HG02588 (cell line): Measurements from ENCODE around the gene LIAS.
"Not testable (repeated sequence)": the region's sequence is repeated elsewhere in the genome, so short reads cannot be mapped to it uniquely, and the experiment has no call there.

ENCODE experiments used
- ATAC-seq: cut with Tn5 transposase; IDR thresholded peaks from one replicate; pipeline ENCODE4 v1.9.1; 2021; ENCODE audit warnings: mild to moderate bottlenecking, moderate library complexity; ENCODE audit not compliant: unreplicated experiment

LIAS gene

DNA sequence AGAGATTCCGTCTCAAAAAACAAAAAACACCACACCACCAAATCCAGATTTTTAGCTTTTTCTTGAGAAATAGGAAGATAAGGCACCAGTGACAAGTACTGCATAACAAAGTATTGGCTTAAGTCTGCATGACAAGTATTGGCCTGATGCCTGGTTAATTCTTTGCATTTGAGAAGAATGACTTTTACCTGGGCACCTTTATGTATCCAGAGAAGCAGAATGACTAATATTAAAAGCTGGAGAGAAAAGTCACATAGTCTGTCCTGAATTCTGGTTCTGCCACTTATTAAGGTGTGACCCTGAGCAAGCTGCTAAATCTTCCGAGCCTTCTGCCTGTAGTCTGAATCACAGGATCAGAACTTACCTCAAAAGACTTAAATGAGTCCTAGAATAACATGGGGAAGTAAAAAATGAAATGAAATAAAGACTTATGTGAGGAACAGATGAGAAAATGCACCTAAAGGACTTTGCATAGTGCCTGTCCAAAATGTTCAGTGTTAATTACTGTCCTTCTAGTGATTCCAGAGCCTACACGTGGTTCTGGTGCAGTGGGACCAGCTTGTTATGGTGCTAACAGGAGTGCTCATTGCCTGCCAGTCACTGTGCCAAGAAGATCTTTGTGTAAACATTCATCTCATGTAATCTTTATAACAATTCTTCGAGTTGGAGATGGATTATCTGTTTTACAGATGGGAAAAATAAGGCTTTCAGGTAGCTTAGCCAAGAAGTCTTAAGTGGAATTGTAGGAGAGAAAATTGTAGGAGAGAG is 36.8 kb downstream of the LIAS start:
- ATAC-seq: no peak

GRCh38 chr4:39497909-39498726 is 39.3 kb downstream of the LIAS start:
- no peak for ATAC-seq

DNA sequence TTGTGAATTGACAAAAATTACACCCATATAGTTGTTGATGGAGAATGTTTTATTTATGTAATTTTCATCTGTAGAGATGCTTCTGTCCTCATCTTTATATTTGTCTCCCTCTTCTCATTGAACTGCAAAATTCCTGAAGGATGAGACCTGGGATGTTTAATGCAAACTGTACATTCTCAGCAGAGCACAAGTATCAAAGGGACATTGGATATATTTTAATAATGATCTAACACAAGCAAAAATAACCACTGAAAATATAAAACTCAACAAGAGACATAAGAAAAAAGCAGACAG is 39.8 kb downstream of the LIAS start:
- ATAC-seq: no peak

GRCh38 chr4:39502019-39502663 is 43.3 kb downstream of the LIAS start:
- no peak for ATAC-seq

GRCh38 chr4:39502664-39503035 is 43.8 kb downstream of the LIAS start:
- ATAC-seq: not testable (repeated sequence)

GRCh38 chr4:39504538-39504937 is 45.7 kb downstream of the LIAS start:
- ATAC-seq: no peak

DNA sequence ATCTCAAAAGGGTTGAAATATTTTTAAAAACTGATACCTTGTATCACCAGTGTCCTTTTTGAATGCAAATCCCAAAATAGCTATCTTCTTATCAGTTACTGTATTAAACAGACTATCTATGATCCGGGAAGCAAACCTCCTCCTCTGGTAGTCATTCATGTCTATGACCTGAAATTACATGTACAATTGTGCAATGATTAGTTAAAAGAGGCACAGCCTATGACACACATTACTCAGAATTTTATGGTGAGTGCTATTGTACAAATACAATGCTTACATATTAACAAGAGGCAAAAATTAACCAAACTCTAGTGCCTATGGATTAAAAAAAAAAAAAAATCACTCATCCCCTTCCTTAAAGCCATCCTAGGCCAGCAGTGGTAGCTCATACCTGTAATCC is 46.7 kb downstream of the LIAS start:
- no peak for ATAC-seq

GRCh38 chr4:39510348-39510929 is 51.6 kb downstream of the LIAS start:
- no peak for ATAC-seq

- not testable (repeated sequence) for ATAC-seq
Measured at GRCh38 chr4:39514266-39514665, 55.4 kb downstream of the LIAS start.

DNA sequence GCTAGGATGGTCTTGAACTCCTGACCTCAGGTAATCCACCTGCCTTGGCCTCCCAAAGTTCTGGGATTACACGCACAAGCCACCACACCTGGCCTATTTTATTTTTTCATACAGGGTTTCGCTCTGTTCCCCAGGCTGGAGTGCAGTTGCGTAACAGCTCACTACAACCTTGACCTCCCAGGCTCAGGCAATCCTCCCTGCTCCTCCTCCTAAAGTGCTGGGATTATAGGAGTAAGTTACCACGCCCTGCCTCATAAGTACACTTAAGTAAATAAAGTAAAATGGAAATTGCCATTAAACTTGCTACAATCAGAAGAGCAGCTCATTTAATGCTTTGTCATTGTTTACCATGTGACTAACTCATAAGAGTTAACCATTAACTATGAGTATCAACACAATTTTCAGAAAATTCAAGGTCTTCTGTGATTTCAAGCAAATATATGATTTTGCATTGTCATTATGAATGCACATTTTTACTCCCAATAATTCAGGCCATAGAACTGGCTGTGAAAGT is 56.1 kb downstream of the LIAS start:
- no peak for ATAC-seq

DNA sequence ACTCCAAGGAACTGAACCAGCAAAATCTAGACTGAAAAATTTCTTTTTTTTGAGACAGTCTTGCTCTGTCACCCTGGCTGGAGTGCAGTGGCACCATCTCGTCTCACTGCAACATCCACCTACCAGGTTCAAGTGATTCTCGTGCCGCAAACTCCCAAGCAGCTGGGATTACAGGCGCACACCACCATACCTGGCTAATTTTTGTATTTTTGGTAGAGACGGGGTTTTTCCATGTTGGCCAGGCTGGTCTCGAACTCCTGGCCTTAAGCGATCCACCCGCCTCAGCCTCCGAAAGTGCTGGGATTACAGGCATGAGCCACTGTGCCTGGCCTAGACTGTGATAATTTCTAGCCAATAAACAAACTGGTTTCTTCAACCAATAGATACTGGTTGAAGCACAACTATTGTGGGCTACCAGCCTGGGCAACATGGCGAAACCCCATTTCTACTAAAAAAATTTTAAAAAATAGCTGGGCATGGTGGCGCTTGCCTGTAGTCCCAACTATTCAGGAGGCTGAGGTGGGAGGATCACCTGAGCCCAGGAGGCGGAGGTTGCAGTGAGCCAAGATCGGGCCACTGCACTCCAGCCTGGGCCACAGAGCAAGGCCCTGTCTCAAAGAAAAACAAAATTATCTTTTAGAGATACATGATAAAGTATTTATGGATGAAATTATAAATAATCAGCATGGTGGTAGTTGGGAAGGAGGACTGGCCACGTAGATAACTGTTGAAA is 57.0 kb downstream of the LIAS start:
- not testable (repeated sequence) for ATAC-seq

DNA sequence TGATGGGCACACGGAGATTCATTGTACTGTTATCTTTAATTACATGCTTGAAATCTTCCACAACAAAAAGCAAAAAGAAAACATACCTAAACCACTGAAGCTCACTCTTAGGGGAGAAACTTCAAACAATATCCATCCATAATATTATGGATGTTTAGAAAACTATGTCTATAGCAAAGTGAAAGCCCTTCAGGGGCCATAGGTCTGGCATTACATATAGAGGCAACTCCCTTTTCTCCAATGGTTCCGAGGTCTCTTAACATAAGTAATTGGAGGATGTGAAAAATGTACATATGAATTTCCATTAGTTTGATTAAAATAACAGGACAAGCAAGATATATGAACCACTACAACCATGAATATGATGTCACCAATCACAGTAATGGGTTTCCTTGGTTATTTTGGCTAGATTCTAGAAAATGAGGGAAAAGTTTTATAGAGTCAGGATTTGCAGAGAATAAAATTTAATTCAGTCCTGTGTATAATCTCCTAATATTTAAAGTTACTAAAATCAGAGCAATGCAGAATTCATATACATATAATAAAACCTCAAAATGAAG is 57.6 kb downstream of the LIAS start:
- ATAC-seq: no peak

DNA sequence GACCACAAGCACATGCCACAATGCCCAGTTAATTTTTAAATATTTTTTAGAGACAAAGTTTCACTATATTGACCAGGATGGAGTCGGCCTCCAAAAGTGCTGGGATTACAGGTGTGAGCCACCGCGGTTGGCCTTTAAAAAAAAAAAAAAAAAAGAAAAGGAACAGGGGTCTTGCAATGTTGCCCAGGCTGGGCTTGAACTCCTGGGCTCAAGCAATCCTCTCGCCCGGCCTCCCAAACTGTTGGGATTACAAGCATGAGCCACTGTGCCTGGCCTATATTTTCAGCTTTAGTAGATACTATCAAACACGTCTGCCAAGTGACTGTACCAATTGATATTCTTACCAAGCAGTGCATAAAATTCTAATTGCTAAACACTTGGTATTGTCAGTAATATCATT is 59.6 kb downstream of the LIAS start:
- no peak for ATAC-seq

DNA sequence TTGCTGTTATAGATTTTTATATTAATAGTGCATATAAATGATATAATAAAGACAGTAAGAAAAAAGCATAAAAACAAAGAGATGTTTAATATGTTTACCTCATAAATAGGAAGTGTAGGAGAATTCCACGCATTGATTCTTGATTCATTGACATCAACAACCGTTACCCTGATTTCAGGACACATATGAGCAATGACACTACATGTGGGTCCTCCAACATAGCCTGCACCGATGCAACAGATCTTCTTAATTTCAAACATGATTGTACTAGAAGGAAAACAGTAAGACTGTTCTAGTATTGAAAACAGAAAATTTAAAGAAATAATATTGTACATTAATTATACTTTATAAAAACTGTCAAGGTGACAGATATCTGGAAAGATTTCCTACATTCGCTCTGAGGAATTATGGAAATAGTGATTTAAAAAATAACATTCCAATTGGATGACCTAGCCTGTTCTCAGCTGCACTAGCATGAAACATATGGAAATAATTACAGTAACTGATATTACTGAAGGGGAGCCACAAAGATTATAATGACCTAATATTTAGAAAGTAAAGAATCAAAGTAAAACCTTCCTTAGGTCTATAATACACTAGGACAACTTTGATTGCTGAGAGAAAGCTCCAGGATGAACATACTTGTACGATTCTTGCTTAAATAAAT is 62.5 kb downstream of the LIAS start:
- ATAC-seq: no peak

DNA sequence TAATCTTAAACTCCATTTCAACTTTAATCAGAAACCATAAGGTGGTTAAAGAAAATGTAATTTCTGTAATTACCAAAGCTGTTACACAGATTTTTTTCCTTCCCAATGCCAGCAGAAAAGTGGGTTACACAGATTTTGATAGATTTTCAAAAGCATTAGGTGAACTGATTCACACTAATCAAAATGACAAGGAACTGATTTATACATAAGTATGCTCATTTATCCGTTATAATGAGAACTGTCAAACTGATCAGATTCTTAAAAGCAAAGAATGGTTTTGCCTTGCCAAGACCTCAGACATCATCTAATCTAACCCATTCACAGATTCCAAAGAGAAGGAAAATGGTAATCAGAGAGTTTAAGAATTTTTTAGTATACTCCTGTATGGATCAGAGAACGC is 63.2 kb downstream of the LIAS start:
- no peak for ATAC-seq

GRCh38 chr4:39524161-39524957 is 65.5 kb downstream of the LIAS start:
- ATAC-seq: no peak

- no peak for ATAC-seq
Measured at GRCh38 chr4:39525822-39526690, 67.2 kb downstream of the LIAS start.

DNA sequence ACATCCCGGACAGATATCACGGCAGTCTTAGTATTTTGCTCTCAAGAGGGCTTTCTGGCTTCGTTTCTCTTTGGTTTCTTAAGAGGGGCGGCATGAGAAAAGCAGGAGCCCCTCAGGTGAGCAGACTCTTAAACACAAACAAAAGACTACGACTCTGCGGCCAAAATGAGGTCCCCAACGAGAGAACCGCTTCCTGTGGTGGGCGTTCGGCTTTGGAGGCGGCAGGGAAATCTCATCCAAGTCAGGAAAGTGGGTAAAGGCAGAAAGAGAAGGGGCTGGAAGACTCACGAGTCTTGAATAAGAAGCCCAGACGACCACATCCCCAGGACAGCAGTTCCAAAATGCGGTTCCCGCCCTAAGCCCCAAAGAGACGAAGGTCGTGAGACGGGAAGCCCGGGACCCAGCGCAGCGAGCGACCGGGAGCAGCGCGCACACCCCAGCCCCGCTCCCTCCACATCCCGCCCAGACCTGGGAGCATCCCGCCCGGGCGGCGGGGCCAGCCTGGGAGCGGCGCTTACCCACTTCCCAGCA is 68.0 kb downstream of the LIAS start:
- no peak for ATAC-seq
